OCI-LY7 (cell line): ENCODE measurements around the gene DOK7. TPM values are rescaled to one million over a fixed set of nuclear protein-coding genes. Genes with fewer than 3 reads are reported as not detected.

Source experiments
- BruUV-seq: library from RNA; stranded (reverse); fragments of 400-500 nt; replicated peaks from 2 replicates; lab custom pipeline; 2021; lab: Mats Ljungman, UMichigan
- CTCF ChIA-PET: fragments of 300-600 bp; sonication (Branson Sonifier 250); formaldehyde crosslinking; loops from one replicate; lab custom pipeline; 2022; ENCODE audit warnings: antibody characterized with exemption; ENCODE audit not compliant: unreplicated experiment; lab: Charles Lee
- POLR2A ChIA-PET: fragments of 300-600 bp; sonication (Branson Sonifier 250); formaldehyde crosslinking; loops from one replicate; lab custom pipeline; 2022; ENCODE audit warnings: antibody characterized with exemption; lab: Charles Lee
- DNase-seq: peaks from one replicate; pipeline ENCODE4 v3.0.0-alpha.2; 2015; ENCODE audit warnings: low spot score
- H2AFZ ChIP-seq: fragments of 200-600 bp; sonication (generic), shearing (Covaris generic); 2 replicates; pipeline ENCODE4 v1.6.1; 2014; ENCODE audit warnings: mild to moderate bottlenecking, antibody characterized with exemption, low read length, moderate library complexity
- H3K27ac ChIP-seq: fragments of 200-600 bp; sonication (generic); 2 replicates; pipeline ENCODE4 v1.5.1; 2014; ENCODE audit warnings: mixed run types, low read depth, mild to moderate bottlenecking, moderate library complexity, low read length, inconsistent platforms; ENCODE audit not compliant: poor library complexity, severe bottlenecking
- H3K36me3 ChIP-seq: fragments of 200-600 bp; sonication (generic); 2 replicates; pipeline ENCODE4 v1.6.1; 2014; ENCODE audit warnings: mild to moderate bottlenecking, antibody characterized with exemption, low read length, moderate library complexity, mixed read lengths; ENCODE audit not compliant: insufficient read depth
- H3K4me1 ChIP-seq: fragments of 200-600 bp; sonication (generic); 2 replicates; pipeline ENCODE4 v1.5.1; 2014; ENCODE audit warnings: mild to moderate bottlenecking, low read length; ENCODE audit not compliant: insufficient read depth, poor library complexity, severe bottlenecking
- H3K4me2 ChIP-seq: fragments of 200-600 bp; sonication (generic); 2 replicates; pipeline ENCODE4 v1.6.1; 2014; ENCODE audit warnings: mild to moderate bottlenecking, low read length
- H3K4me3 ChIP-seq: fragments of 200-600 bp; sonication (generic); 2 replicates; pipeline ENCODE4 v1.5.1; 2014; ENCODE audit warnings: mild to moderate bottlenecking, low read depth, low read length; ENCODE audit not compliant: poor library complexity, severe bottlenecking
- H3K79me2 ChIP-seq: fragments of 200-600 bp; sonication (generic); 2 replicates; pipeline ENCODE4 v1.6.1; 2016; ENCODE audit warnings: low read depth, mild to moderate bottlenecking, low read length, moderate library complexity, mixed read lengths; ENCODE audit not compliant: insufficient read depth
- H3K9me2 ChIP-seq: fragments of 200-600 bp; sonication (generic); 2 replicates; pipeline ENCODE4 v1.6.1; 2016; ENCODE audit warnings: mild to moderate bottlenecking, low read length, mixed read lengths; ENCODE audit not compliant: insufficient read depth
- H3K9me3 ChIP-seq: fragments of 200-600 bp; sonication (generic); 2 replicates; pipeline ENCODE4 v1.6.1; 2014; ENCODE audit warnings: mild to moderate bottlenecking, mixed run types, low read length, mixed read lengths
- H4K20me1 ChIP-seq: fragments of 200-600 bp; sonication (generic); 2 replicates; pipeline ENCODE4 v1.6.1; 2014; ENCODE audit warnings: mild to moderate bottlenecking, antibody characterized with exemption, low read length, moderate library complexity, mixed read lengths; ENCODE audit not compliant: insufficient read depth
- CTCF ChIP-seq: fragments of 200-600 bp; sonication (generic); conservative IDR thresholded peaks from 2 replicates; pipeline ENCODE4 v1.5.1; 2014; ENCODE audit warnings: mild to moderate bottlenecking, antibody characterized with exemption, low read length, moderate library complexity, mixed read lengths
- EZH2phosphoT487 ChIP-seq: fragments of 200-600 bp; sonication (generic); IDR thresholded peaks from 2 replicates; pipeline ENCODE4 v1.6.1; 2018; ENCODE audit warnings: low read depth, borderline replicate concordance, mild to moderate bottlenecking, mixed run types, antibody characterized with exemption, low read length, moderate library complexity, mixed read lengths
- intact Hi-C: fragments of 100-400 bp; cut with micrococcal nuclease; formaldehyde crosslinking; loops from one replicate; pipeline ENCODE4 v1.10.0; 2022; ENCODE audit not compliant: unreplicated experiment
- total RNA-seq, 2 experiments: library from RNA; depleted of rRNA in 1 of 2; stranded (reverse); fragments of >200 nt in 1 of 2; shearing (Covaris generic) in 1 of 2; gene quantifications; 2 replicates each; pipeline ENCODE4 v1.2.3, GENCODE V29; 2014 to 2022

Gene DOK7
- total RNA-seq, 2 experiments from 2014 or later, result 1.5 TPM; not detected in 1

- Histone ChIP-seq H3K4me2 (no peak overlapping the region), H4K20me1 (no peaks in the 10 kb centered on the region), H3K4me1 (no peaks in the 10 kb centered on the region), H3K27ac (no peak overlapping the region), H2AFZ (no peak overlapping the region), H3K36me3 (no peaks in the 10 kb centered on the region), H3K9me3 (no peaks in the 10 kb centered on the region), H3K4me3 (no peak overlapping the region), H3K79me2 (no peaks in the 10 kb centered on the region), H3K9me2 (no peaks in the 10 kb centered on the region)
- BruUV-seq, result no TSS peak
- ChIA-PET CTCF (no interaction called here), POLR2A (no interaction called here)
- no peak for TF ChIP-seq CTCF
- DNase-seq, result no peak
- intact Hi-C loops, result no loop called here
Measured at GRCh38 chr4:3446631-3447320, 16.3 kb upstream of the DOK7 start.

GRCh38 chr4:3447431-3448395, 15.4 kb upstream of the DOK7 start:
- Histone ChIP-seq H3K4me2 (no peak overlapping the region), H4K20me1 (no peaks in the 10 kb centered on the region), H3K79me2 (no peaks in the 10 kb centered on the region), H3K27ac (no peak overlapping the region), H3K4me3 (no peak overlapping the region), H3K36me3 (no peaks in the 10 kb centered on the region), H3K9me2 (no peaks in the 10 kb centered on the region), H3K9me3 (no peaks in the 10 kb centered on the region), H3K4me1 (no peaks in the 10 kb centered on the region), H2AFZ (no peak overlapping the region)
- DNase-seq, result no peak
- intact Hi-C loops, result no loop called here
- TF ChIP-seq CTCF (no peak), EZH2phosphoT487 (no peak)
- BruUV-seq, result no TSS peak
- CTCF ChIA-PET, result no interaction called here
- POLR2A ChIA-PET, result no interaction called here
